Measurements from ENCODE around the gene OCA2.
"Not testable (repeated sequence)": the region's sequence is repeated elsewhere in the genome, so short reads cannot be mapped to it uniquely, and the experiment has no call there.

- not testable (repeated sequence) for TF ChIP-seq CTCF (conservative IDR thresholded peaks at IDR 0.05; ENCODE audit: low read length); EZH2phosphoT487 (IDR thresholded peaks at IDR 0.05; ENCODE audit: borderline replicate concordance)
Observed at GRCh38 chr15:27767430-27767829, 331.7 kb downstream of the OCA2 start.

All from Loucy (cell line).